Fibroblast of skin of right quadriceps (primary cell): ENCODE results near the gene NEURL1.
A peak's percentile ranks its signal among the peaks of the same experiment; 100 is the strongest.

Source experiments
- DNase-seq: peaks from one replicate; pipeline ENCODE4 v3.0.0-alpha.2; 2013

Gene NEURL1

DNA sequence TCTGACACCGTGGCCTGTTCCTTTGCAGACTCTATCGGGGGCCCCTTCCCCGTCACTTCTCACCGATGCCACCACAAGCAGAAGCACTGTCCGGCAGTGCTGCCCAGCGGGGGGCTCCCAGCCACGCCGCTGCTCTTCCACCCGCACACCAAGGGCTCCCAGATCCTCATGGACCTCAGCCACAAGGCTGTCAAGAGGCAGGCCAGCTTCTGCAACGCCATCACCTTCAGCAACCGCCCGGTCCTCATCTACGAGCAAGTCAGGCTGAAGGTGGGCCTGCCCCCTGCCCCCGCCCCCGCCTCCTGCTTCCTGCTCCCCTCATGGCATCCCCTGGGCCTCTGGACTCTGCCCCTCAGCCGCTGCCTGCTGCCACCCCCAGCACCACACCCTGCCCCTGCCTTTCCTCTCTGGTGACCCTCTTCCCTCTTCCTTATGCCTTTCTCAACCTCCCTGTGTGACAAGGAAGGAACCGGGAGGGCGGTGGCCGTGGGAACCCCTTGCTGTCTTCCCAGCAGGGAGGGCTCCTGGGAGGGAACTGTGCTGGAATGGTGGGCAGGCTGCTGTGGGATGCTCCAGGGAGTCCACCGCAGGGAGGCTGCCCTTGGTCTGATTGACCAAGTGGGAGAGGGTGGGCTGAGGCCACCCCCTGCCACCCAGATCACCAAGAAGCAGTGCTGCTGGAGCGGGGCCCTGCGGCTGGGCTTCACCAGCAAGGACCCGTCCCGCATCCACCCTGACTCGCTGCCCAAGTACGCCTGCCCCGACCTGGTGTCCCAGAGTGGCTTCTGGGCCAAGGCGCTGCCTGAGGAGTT lies 77.5 kb downstream of the NEURL1 start:
- no peak for DNase-seq

DNA sequence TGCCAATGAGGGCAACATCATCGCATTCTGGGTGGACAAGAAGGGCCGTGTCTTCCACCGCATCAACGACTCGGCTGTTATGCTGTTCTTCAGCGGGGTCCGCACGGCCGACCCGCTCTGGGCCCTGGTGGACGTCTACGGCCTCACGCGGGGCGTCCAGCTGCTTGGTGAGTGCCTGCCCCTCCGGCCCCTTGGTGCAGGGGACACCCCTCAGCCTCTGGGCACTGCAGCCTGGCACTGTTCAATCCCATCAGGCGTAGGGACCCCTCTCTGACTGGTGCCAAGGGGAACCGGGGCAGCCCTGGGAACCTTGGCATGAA lies 78.1 kb downstream of the NEURL1 start:
- DNase-seq = no peak

DNA sequence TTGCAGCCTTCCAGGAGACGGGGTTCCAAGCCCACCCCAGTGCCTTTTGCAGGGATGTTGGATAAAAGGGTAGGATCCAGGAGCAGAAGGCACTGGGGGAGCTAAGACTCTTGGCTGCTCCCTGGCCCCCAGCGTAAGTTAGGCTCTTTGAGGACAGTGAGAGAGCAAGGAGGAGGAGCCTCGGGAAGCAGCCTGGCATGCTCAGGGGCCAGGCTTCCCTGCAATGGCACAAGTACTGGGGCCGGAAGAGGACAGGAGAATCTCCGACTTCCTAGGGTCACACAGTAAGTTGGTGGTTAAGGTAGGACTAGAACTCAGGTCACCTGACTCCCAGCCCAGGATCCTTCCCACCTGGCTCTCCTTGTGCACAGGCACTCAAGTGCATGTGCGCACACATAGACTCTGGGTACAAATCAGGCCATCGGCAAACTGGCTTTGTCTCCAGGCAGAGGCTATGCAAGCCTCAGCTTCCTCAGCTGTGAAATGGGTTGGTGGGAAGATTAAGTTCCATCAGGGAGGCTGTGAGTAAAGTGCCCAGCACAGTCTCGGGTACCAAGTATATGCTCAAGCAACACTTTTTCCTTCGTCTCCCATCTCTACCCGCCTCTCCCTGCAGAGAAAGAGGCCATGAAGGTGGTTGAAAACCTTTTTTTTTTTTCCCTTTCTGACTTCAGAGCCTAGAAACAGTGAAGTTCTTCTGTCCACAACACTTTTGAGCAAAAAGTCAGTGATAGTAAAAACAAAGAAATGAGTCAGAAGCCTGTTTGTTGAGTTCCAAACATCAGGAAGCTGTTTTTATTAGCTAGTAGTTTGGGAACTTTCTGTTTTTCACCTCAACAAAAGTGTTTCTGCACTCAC lies 79.1 kb downstream of the NEURL1 start:
- no peak for DNase-seq

DNA sequence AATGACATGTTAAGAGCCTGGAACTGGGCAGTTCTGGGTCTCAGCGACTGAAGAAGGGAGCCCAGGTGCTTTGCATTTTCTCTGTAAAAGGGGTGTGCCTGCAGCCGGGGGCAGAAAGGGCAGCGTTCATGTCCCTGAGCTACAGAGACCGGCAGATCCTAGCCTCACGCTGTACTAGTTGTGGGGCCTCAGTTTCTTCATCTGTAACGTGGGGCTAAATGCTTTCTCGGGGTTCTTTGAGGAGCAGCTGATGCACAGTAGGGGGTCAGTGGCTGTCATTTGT lies 79.6 kb downstream of the NEURL1 start:
- no peak for DNase-seq

DNA sequence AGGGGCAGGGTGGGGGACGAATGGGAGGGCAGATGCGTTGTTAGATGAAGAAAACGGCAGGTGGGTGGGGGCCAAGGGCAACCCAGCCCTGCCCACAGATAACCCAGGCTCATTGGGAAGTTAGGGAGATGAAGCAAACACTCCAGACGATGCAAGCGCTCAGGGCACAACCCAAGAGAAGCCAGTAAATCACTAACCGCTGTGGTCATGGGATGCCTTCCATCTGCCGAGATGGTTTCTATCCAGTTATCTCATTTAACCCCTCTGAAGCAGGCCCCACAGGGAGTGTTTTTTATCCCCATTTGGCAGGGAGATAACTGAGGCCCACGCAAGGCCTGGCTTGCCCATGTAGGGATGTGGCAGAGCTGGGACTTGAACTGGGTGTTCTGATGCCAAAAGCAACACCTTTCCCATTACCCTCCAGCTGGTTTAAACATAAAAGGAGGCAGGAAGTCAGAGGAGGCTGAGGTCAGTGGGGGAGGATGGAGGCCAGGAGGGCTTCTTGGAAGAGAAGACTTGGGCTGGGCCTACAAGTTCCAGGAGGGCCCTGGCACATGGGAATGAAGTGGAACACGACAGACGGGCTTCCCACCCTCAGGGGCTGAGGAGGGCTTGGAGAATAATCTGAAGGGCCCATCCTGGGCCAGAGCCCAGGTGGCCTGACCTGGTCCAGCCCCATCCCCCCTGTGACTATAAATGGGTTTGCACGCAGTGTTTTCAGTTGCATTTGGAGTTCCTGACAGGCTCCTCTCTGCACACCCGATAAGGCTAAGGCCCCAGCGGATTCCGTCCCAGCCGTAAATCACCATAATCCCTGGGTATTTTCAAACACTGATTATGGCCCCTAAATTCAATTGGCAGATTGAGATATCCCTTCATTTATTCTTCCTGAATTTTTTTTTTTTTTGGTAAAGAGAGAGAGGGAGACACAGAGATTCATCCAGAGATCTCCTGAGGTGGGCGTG lies 80.9 kb downstream of the NEURL1 start:
- no peak for DNase-seq

DNA sequence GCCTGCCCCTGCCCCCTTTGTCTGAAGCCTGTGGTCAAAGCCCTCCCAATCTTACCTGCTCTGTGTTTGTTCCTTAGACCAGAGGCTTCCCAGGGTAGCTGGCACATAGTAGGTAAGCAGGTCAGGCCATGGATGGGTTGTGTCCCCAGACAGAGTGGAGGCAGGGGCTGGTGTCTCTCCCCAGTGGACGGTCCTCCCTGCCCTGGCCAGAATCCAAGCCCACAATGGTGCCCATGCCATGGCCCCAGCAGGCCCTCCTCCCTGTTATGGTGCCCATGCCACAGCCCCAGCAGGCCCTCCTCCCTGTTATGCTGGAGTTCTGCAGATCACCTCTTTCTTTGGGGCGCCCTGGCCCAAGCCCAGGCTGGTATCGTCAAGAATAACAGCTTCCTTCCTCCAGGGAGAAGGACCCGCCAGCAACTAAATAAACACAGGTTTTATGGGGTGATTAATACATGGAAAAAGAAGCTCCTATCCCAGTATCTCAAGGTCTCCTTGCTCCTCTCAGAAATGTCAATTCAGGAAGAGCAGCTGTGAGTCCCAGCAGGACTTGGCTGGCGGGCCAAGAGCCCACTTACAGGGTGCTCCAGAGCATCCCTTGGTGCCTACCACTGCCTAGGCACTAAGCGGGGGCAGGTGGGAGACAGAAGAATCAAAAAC lies 82.0 kb downstream of the NEURL1 start:
- DNase-seq = no peak

DNA sequence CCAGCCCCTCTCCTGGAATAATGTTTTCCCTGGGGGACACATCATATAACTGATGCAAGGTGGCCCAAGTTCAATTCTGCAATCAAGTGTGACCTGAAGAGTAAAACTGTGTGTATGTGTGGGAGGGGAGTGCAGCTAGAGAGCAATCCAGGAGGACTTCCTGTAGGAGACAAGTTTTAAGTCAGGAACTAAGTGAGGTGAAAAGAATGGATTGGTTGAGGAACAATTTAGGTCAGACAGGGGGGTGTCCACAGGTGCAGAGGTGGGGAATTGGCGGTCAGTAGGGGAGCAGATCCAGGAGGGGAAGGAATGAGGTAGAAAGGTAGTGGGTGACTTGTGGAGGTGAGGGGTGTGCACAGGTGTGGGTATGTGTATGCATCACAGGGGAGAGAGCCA lies 82.6 kb downstream of the NEURL1 start:
- no peak for DNase-seq

DNA sequence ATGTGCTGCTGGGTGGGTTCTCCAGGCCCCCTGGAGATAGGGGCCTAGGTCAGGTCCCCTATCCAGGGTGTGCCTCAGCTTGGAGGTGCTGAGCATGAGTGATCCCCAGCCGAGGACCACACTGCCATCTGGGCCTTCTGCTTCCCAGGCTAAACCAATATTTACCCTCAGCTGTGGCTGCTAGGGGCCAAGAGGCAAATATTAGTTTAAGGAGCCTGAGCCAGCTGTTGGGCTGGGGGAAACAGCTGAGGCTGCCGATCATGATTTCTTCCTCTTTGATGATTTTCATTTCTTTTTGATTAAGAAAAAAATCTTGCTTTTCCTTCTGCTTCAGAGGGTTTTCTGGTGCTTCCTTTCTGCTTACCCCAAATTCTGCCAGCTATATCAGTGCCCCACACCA lies 83.4 kb downstream of the NEURL1 start:
- no peak for DNase-seq

DNA sequence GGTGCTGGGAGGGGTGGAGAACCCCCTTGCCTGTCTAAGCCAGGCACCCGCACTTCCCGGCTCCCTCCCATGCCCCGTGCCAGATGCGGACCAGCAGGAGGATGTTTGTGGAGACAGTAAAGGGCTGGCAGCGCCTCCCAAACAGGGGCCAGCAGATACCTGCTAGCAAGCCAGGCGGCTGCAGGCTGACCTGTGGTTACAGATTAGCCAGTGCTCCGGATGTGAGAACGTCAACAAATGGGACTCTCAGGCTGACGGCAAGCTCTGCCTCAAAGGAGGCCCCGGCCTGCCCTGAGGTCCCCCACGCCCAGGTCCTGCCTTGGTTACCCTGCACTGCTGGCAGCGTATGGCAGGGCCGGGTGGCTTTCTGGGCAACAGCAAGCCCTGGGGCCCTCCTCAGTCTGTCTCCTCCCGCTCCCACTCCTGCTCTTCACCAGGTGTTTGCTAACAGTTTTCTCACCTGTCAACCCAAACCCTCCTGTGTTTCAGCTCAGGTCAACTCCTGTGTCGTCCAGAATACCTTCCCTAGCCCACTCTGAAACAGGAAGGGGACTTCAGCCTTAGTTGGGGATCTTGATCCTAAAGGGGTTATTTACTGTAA lies 85.4 kb downstream of the NEURL1 start:
- no peak for DNase-seq

DNA sequence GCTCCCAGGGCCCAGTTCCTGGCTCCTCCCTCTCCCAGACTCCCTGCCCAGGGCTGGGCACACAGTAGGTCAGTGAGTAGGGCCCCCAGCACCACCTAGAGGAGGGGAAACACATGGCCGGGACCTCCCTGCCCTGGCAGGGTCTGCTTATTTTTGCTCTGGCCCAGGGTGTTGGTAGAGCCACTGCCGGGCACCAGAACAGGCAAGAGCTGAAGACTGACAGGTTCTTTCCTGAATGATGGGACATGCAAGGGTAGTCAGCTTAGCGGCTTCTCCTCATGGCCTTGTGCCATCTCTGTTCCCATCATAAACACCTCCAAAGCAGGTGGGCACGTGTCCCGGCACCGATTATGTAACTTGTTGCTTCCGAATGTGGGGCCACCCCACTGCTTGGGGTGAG lies 86.5 kb downstream of the NEURL1 start:
- no peak for DNase-seq

DNA sequence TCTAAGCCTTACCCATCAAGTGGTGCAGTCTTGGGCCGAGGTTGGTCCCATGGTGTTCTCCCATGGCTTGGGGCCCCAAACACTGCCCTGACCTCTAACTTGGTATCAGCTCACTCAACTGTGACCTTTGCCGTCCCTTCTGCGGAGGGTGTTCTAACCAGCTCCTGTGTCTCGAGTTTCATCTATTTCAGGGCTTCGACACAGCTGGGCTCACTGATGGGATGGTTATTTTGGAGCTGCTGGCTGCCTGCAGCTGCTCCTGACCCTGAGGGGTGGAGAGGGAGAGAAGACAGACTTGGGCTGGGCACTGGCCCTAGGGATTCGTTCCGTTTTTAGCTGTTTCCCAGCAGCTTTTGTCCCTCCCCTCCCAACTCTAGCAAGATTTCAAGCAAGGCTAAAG lies 86.9 kb downstream of the NEURL1 start:
- DNase-seq = no peak

DNA sequence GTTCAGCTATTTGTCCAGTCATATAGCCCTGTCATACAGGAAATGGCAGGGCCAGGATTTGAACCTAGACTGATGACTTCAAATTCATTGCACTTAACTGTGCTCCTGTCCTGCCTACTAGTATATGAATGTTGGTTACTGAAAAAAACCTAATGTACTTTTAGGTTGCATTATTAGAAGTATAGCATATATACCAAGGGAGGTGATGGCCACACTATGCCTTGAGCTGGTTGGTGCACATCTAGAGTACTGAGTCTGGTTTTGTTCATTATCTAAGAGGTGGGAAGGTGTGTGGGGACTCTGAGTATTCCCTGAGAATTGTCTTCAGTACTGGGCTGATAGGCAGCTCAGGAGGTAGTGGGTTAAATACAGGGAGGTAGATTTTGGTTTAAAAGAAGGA lies 88.0 kb downstream of the NEURL1 start:
- DNase-seq = no peak

DNA sequence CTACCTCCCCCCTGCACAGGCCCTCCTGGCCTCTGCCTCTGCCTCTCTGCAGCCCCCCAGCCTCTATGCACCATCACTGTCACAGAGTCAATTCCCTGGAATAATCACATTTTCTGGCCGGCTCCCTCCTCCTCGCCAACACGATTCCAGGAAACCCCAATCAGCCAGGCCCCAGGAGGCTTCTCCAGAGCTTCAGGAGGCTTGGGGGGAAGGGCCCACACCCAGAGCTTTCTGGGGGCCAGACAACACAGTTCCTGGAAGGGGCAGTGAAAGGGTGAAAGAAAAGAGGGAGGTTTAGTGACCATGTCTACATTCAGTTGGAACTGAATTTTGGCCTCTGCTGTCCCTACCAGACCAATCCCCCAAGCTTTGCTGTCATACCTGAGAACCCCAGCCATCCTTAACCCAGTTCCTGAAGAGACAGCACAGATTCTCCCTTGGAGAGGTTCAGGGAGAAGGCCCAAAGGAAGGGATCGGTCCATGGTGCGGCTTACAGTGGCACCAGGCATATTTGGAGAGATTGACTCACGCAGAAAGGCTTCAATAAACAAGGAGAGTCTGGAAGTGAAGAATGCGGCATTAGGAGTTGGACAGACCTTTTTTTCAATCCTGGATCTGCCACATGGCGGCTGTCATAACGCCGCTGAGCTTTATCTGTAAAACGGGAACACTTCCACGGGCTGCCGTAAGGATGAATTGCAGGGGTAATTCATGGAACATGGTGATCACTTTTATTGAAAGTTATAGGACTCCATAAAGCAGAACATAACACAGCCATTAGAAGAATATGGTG lies 89.0 kb downstream of the NEURL1 start:
- DNase-seq = no peak

DNA sequence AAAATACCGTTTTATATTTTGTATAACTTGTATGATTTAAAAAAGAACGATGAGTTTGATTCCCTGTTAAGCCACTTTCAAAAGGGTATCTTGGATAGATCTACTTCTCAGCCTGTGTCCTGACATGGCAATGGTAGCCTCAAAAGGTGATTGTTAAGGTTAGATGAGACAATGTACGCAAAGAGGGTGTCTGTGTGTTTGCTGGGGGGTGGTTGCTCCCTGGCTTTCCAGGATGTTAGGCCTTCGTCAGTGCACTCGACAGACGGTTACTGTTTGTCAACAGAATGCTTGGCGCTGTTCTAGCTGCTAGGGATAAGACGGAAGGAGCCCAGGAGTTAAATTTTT lies 90.3 kb downstream of the NEURL1 start:
- DNase-seq = no peak

DNA sequence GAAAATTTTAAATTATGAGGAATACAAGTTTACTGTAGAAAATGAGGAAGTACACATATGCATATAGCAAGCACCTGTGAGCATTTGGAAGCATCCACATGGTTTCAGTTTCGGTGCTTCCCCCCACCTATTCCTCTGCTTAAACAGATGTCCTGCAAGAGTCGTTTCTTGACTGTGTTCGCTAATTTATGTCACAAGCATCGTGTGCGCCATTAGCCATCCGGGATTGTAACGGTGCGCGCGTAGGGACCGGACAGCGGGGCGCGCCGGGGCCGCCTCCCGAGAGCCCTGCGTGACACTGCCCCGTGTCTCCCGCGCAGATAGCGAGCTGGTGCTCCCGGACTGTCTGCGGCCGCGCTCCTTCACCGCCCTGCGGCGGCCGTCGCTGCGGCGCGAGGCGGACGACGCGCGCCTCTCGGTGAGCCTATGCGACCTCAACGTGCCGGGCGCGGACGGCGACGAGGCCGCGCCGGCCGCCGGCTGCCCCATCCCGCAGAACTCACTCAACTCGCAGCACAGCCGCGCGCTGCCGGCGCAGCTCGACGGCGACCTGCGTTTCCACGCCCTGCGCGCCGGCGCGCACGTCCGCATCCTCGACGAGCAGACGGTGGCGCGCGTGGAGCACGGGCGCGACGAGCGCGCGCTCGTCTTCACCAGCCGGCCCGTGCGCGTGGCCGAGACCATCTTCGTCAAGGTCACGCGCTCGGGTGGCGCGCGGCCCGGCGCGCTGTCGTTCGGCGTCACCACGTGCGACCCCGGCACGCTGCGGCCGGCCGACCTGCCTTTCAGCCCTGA lies 90.9 kb downstream of the NEURL1 start:
- DNase-seq = peak; percentile 58

DNA sequence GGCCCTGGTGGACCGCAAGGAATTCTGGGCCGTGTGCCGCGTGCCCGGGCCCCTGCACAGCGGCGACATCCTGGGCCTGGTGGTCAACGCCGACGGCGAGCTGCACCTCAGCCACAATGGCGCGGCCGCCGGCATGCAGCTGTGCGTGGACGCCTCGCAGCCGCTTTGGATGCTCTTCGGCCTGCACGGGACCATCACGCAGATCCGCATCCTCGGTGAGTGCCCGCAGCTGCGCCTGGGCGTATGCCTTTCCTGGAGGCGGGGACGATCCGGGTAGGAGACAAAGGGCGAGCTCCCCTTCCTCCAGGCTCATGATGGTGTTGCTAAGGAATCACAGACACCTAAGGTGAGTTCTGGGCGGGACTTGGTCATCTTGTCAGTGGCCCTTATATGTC lies 91.5 kb downstream of the NEURL1 start:
- DNase-seq = no peak

DNA sequence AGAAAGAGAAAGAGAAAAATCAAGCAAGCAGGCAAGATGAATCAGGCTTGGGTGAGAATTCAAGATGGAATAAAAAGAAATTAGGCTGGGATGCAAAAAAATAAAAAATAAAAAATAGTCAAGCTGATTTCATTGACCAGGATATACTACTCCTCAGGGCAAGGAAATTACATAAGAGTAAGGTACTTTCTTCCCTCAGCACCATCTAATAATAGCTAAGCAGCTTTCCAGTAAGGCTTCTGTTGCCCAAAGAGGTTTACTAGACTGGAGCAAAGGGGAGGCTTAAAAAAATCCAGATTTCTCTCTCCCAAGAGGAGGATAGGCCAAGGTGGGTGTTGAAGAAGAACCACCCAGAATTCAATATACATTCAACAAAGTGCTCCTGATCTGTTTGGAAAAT lies 93.6 kb downstream of the NEURL1 start:
- DNase-seq = no peak

DNA sequence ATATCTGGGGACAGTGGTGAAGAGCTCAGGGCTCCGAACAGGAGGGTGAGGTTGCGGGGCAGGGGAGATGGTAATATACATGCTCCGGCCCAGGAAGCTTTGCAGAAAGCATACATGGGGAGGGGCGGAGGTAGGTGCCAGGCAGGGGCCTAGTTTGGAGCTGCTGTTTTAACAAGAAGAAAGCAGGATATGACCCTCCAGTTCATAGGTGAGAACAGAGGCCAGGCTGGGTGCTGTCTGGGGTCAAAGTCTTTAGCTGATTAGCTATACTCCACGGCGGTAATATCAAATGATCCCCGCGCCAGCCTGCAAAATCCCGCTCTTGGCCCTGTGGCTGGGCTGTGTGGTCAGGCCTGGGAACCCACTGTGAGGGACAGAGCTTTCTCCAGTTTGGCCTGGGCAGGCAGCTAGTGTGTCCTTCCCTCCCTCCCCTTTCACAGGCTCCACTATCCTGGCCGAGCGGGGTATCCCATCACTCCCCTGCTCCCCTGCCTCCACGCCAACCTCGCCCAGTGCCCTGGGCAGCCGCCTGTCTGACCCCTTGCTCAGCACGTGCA lies 95.6 kb downstream of the NEURL1 start:
- no peak for DNase-seq

DNA sequence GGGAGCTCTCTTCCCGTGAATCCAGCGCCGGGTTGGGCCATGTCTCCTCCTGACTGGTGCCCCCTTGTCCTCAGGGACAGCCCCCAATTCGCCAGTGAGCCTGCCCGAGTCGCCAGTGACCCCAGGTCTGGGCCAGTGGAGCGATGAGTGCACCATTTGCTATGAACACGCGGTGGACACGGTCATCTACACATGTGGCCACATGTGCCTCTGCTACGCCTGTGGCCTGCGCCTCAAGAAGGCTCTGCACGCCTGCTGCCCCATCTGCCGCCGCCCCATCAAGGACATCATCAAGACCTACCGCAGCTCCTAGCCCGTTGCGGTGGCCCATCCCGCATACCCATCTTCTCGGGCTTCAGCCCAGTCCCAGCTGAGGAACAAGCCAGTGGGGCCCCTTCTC lies 96.6 kb downstream of the NEURL1 start:
- DNase-seq = no peak

DNA sequence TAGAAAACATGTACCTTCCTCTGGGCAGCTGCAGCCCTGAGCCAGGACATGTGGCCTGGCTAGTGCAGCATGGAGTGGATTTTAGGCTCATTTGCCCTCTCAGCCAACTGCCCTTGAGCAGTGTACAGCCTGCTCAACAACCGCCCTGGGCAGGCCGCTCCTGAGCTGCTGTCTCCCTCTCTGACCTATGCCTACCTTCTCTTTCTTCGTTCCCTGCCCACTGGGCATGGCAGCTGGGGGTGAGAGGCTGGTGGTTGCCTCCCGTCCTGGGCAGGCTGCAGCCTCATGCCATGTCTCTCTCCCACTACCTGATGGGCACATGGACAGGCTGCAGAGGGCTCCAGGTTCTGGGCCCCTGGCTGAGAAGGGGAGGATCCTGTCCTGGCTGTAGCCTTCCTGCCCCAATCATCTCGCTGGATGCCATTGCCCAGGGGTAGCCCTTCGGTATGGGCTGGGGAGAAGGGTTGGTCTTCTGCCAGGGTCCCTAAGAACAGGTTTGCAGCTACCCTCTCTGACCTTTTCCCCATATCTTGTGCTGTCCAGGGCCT lies 97.3 kb downstream of the NEURL1 start:
- DNase-seq = no peak
